NCI-H82 (cell line): Measurements from ENCODE around the gene TINCR.

Experiments
- DNase-seq: peaks from one replicate; lab custom pipeline; 2025; lab: John Stamatoyannopoulos, UW

The TINCR gene

GRCh38 chr19:5588906-5589676 lies 21.3 kb upstream of the TINCR start:
- DNase-seq, result no peak

GRCh38 chr19:5588441-5588840 lies 20.7 kb upstream of the TINCR start:
- DNase-seq, result no peak

- no peak for DNase-seq
Measured at GRCh38 chr19:5587661-5588060, 19.9 kb upstream of the TINCR start.

- no peak for DNase-seq
Measured at GRCh38 chr19:5587071-5587455, 19.3 kb upstream of the TINCR start.

- no peak for DNase-seq
Measured at GRCh38 chr19:5586300-5587070, 18.7 kb upstream of the TINCR start.

GRCh38 chr19:5585461-5586299 lies 17.9 kb upstream of the TINCR start:
- DNase-seq, result no peak

- DNase-seq, result no peak
Measured at GRCh38 chr19:5580161-5580571, 12.4 kb upstream of the TINCR start.

GRCh38 chr19:5579697-5580096 lies 11.9 kb upstream of the TINCR start:
- DNase-seq, result no peak

GRCh38 chr19:5579286-5579685 lies 11.5 kb upstream of the TINCR start:
- no peak for DNase-seq

GRCh38 chr19:5578097-5578846 lies 10.5 kb upstream of the TINCR start:
- DNase-seq, result peak; percentile 75

GRCh38 chr19:5575590-5575989 lies 7.8 kb upstream of the TINCR start:
- DNase-seq, result no peak

- DNase-seq, result peak; percentile 69
Measured at GRCh38 chr19:5572556-5573286, 5.0 kb upstream of the TINCR start.

GRCh38 chr19:5571777-5572176 lies 4.0 kb upstream of the TINCR start:
- no peak for DNase-seq

GRCh38 chr19:5567970-5568407 lies 236 bp upstream of the TINCR start:
- DNase-seq, result no peak

GRCh38 chr19:5564930-5565329 lies 2.8 kb downstream of the TINCR start:
- DNase-seq, result no peak

- no peak for DNase-seq
Measured at GRCh38 chr19:5563935-5564612, 3.7 kb downstream of the TINCR start.

- DNase-seq, result peak; percentile 38
Measured at GRCh38 chr19:5563008-5563431, 4.7 kb downstream of the TINCR start.

GRCh38 chr19:5562280-5562679 lies 5.5 kb downstream of the TINCR start:
- DNase-seq, result no peak

- peak; percentile 26 for DNase-seq
Measured at GRCh38 chr19:5561559-5561958, 6.2 kb downstream of the TINCR start.

GRCh38 chr19:5560156-5560555 lies 7.6 kb downstream of the TINCR start:
- no peak for DNase-seq

- no peak for DNase-seq
Measured at GRCh38 chr19:5559804-5560133, 8.0 kb downstream of the TINCR start.
